Epithelial cell of proximal tubule (primary cell): ENCODE data around the gene EDN2. TPM values are rescaled to one million over a fixed set of nuclear protein-coding genes. Genes with fewer than 3 reads are reported as not detected.

ENCODE experiments used
- DNase-seq: peaks from one replicate; pipeline ENCODE4 v3.0.0-alpha.2; 2011; ENCODE audit warnings: low read depth
- H3K4me3 ChIP-seq: 2 replicates; pipeline ENCODE4 v1.5.1; 2011; ENCODE audit warnings: low read depth, mild to moderate bottlenecking, low read length
- CTCF ChIP-seq: conservative IDR thresholded peaks from 2 replicates; pipeline ENCODE4 v1.5.1; 2012; ENCODE audit warnings: low read depth, mild to moderate bottlenecking, low read length
- total RNA-seq: library from RNA; depleted of rRNA; stranded (reverse); fragments of >200 nt; gene quantifications from 2 replicates; pipeline ENCODE4 v1.2.3, GENCODE V29; 2015

The EDN2 gene
- total RNA-seq, 1 donor from 2014 or later: 6.3 TPM

- no peak for DNase-seq
- H3K4me3 ChIP-seq: no peak overlapping the region
- no peak for TF ChIP-seq CTCF
Observed at GRCh38 chr1:41479000-41479807, 5.3 kb downstream of the EDN2 start.

DNA sequence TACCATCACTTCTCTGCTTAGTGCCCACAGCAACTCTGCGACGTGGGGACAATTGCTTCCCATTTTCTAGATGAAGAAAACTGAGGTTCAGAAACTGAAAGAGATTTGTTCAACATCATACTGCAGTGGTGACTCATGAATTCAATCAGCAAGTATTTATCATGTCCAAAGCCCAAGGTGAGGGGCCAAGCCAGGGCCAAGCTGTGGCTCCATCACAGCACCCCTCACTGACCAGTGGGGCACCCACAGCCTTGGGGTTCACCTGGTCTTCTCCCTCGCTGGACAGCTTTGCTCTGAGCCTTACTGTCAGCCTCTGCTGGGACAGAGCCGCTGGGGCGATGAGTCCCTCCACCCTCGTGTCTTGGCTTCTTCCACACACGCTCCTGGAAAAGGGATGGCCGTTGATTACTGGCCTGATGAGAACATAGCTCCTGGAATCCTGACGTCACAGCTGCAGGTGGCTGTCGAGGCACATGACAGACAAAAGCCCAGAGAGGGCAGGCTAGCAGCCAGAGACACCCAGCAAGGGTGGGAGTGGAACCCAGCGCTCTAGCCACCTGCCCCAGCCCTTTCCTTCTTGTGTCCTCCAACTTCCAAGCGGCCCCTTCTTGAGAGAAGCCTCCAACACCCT lies 6.2 kb downstream of the EDN2 start:
- DNase-seq: no peak
- TF ChIP-seq CTCF: no peak
- no peak overlapping the region for H3K4me3 ChIP-seq

GRCh38 chr1:41476807-41477361 lies 7.6 kb downstream of the EDN2 start:
- DNase-seq: no peak
- TF ChIP-seq CTCF: no peak
- H3K4me3 ChIP-seq: no peak overlapping the region

GRCh38 chr1:41475859-41476567 lies 8.5 kb downstream of the EDN2 start:
- no peak overlapping the region for H3K4me3 ChIP-seq
- TF ChIP-seq CTCF: peak; percentile 12
- DNase-seq: no peak

DNA sequence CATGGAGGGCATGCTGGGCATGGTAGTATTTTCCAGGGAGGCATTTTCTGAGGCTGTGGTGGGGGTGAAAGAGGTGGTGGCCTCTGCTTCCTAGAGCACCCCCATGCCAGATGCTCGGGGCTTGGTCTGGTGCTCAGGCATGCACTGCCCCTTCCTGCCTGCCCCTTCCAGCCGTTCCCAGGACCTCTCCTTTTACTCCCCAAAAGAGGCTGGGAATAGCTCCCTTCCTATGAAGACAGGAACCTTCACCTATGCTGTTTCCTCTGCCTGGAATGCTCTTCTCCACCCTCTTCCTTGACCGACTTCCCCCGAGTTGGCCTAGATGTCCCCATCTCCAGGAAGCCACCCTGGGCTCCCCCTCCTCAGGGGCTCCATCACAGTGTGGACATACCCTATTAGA lies 9.1 kb downstream of the EDN2 start:
- H3K4me3 ChIP-seq: no peak overlapping the region
- no peak for DNase-seq
- TF ChIP-seq CTCF: no peak

DNA sequence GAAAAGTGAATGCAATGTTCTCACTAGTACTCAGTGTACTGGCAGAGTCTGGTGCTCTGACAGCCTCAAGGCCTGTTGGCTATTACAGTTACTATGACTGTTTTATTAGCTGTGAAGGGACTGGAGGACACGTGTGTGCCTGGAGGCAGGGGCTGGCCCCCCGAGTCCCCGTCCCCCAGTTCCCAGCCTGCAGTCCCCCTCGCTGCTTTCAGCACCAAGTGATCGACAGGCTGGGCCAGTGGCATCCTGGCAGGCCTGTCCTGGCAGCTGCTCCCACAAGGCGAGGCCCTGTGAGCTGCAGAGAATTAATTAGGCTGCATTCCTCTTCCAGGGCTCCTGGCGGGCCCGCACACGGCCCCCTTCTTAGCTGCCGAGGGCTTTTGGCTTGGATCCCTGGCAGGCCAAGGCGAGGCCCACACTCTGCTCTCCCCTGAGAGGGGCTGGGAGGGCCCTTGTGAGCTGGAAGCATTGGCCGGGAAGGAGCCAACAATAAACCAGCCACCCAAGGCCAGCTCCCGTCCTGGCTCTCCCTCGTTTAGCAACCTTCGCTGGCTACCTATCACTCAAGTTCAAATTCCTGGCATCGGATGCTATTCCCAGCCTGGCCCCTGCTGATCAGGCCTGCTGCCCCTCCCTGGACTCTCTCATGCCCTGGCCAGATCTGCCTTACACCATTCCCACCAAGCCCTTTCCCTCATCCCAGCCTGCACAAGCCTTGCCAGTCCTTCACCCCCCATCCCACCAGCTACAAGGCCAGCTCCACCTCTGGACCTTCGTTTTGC lies 9.8 kb downstream of the EDN2 start:
- DNase-seq: no peak
- H3K4me3 ChIP-seq: no peak overlapping the region
- no peak for TF ChIP-seq CTCF
